HG03558 (cell line): ENCODE data around the gene SYT2.
"Not testable (repeated sequence)": the region's sequence is repeated elsewhere in the genome, so short reads cannot be mapped to it uniquely, and the experiment has no call there.

Experiments used
- ATAC-seq: cut with Tn5 transposase; IDR thresholded peaks from one replicate; pipeline ENCODE4 v1.9.1; 2021; ENCODE audit warnings: moderate number of reproducible peaks; ENCODE audit not compliant: unreplicated experiment; ENCODE audit errors: extremely low read depth

The SYT2 gene

DNA sequence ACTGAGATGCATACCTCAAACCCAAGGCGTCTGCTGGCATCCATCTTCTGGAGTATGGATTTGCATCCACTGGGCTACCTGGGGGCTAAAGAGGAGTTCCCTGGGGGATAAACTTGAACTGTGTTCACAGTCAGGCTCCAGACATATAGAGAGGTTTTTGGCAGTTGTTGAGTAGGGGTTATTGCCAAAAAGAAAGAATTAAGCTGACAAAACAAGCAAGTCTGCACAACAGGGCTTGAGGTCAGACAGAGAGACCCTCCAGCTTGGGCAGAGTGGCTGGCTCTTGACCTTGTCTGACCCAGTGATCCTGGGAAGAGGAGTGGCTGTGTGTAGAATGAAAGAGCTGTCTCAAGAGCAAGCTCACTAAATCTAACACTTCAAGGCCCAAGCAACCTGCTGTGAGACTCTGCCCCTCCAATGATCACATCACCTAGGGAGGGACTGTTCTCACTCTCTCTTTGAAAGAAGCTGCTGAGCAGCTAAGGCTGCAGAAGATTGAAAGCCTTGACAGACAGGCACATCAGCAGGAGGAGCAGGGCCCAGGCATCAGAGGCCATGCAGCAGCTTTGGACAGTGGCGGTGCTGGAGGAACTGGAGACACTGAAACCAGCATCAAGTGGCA, 61.5 kb downstream of the SYT2 start:
- ATAC-seq, result no peak

DNA sequence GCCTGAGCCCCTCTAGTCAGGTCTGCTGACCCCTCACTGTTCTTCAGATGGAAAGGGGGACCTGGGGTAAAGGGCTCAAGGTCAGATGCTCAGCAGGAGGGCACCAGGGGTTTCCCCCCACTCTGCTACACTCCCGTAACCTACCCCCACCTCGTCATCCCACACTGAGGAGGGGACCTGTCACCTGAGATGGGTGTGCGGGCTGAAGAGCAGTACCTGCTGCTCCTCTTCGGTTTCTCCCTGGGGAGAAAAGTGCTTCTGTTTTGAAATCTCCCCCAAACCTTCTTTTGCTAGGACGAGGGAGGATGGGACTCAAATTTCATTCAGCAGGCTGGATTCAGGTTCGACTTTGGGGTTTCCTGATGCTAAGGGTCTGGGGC, 65.2 kb downstream of the SYT2 start:
- ATAC-seq, result no peak

DNA sequence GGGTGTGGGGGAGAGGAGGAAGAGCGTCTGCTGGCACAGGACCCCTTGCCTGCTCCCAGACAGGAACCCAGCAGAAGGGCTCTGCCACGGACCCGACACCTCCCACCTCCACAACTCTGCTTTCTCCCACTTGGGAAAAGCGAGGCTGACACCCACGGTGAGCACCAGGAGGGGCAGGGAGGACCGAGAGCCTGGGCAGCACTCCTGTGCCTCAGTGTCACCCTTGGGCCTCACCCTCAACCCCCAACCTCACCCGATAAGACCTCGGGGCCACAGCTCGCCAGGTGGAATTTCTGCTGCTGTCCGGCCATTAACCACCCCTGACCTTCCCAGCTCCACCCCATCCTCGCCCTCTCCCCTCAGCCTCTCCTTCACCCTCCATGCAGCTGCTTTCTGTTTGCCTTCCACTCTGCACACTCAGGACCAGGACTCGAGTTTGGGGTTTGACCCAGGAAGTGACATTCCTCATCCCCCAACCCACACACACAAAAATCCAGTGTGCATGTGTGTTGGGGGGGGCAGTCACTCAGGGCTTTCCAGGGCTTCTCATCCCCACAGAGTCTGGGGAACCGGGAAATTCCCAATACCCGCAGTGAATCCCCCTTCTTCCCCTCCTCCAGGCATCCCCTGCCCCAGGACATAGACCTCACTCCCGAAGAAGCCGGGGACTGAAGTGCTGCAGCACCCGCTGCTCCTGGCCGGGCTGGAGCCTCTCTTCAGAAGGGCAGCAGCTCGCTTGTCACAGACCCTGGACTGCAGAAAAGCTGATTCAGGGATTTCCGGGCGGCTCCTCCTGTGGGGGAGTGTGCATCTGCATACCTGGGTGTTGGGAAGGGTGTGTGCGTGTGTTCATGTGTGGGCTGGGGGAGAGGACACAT, 65.8 kb downstream of the SYT2 start:
- no peak for ATAC-seq

DNA sequence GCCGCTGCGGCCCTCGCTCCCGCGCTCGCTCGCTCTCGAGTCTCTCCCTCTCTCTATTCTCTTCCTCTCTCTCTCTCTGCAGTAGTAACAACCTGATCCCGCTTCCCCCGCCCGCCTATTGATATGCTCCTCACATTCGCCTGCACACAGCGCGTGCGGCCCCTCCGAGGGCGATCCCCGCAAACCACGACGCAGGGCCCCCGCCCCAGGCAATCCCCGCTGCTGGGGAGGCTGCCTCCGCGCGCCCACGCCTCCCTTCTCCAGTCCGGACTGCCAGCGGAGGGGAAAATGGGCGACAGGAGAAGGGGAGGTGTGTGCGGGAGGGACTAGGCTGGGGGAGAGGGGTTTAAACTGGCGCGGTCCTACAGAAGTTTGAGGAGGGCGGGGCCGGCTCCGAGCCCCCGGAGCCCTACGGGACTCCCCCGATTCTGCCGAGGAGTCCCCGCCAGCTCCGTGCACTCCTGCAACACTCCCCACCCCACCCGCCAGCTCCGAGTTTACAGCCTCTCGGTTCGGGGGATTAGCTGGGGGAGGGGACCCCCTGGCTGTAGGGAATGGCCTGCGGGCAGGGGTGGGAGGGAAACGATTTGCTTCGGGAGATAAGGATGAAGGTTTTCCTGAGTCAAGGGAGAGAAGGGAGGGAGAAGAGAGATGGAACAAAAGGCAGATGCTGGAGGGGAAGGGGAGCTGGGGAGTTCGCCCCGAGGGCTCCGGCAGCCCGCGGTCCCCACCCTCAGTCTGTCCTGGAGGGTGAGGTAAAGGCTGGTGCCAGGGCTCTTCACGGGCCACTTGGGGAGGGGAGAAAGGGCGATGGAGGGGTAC, 66.6 kb downstream of the SYT2 start:
- no peak for ATAC-seq

DNA sequence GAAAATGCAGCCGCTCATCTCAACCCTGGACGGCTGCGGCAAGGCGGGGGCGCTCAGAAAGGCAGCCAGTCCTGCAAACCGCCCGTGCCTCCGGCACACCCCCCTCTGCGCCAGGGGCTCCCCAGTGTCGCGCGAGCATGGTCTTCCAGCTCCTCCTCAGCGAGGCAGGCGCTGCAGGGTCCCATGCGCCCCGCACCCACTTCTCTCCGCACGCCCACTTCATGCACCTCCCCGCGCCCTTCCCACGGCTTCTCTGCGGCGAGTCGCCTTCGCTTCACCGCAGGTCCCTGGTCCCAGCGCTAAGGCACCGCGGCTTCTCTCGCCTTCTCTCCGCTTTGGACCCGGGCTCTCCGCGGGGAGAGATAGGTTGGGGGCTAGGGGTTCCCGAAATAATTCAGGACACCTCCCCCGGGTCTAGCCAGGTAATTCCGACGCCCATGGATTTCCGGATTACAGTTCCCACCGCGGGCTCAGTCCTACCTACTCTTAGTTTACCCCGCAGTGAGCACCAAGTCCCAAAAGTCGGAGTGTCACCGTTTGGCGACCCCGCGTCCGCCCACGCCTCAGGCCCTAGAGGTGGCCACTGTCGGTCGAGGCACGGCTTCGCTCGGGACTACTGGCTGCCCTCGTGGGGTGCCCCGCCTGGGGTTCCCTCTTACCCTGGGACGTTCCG, 67.5 kb downstream of the SYT2 start:
- no peak for ATAC-seq

DNA sequence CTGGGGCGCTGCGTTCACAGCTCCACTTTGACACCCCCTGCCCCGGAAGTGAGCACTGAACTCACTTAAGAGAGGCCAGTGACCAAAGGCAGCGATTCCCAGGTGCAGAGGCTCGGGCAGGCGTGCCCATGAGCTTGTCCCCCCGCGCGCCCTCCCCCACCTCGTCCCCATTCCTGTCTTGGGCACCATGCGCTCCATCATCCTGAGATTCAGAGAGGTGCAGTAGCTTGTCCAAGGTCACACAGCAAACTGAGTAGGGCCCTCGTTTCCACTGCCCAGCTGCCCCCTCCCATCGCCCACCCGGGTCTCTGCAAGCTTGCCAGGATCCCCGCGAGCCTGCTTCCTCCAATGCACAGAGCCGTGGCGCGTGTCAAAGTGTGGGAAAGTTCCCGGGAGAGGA, 68.0 kb downstream of the SYT2 start:
- ATAC-seq, result no peak

DNA sequence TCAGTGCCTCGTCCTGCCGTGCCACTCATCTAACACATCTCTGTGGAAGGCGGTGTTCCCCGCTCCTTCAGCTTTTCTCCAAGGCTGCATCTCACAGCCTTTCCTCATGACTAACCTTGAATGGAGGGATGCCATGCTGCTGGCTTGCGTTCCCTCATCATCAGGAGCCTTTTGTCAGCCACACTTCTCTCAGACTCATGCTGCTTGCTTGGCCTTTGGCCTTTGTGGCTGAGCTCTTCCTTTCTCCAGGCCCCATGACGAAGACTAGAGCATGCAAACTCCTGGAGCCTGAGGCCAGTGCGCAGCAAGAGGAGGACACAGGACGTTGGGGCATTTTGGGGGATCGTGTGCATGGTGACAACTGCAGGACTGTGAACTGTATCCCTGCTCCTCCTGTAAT, 70.8 kb downstream of the SYT2 start:
- no peak for ATAC-seq

DNA sequence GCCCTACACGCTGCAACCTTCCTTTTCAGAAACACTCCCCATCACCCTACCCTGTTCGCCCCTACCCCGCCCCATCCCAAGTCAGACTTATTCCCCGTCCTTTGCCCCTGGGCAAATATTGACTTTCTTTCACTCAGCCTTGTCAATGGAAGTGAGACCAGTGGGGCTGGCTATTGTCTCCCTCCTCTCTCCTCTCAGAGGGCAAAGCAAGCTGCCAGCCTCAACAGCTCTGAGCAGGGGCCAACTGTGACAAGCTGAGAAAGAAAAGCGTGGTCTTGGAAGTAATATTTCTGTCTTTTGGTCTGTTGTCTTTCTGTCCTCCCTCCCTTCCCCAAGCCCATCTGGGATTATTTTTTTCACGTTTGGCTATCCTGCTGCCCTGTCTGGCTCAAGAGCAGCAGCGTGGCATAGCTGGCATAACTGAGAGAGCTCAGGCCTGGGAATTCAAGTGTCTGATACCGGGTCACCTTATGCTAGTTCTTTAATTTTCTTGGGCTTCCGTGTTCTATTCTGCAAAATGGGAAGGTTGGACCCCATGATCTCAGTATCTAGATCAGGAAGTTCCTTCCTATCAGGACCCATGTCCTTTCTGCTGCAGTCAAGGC, 71.5 kb downstream of the SYT2 start:
- not testable (repeated sequence) for ATAC-seq

DNA sequence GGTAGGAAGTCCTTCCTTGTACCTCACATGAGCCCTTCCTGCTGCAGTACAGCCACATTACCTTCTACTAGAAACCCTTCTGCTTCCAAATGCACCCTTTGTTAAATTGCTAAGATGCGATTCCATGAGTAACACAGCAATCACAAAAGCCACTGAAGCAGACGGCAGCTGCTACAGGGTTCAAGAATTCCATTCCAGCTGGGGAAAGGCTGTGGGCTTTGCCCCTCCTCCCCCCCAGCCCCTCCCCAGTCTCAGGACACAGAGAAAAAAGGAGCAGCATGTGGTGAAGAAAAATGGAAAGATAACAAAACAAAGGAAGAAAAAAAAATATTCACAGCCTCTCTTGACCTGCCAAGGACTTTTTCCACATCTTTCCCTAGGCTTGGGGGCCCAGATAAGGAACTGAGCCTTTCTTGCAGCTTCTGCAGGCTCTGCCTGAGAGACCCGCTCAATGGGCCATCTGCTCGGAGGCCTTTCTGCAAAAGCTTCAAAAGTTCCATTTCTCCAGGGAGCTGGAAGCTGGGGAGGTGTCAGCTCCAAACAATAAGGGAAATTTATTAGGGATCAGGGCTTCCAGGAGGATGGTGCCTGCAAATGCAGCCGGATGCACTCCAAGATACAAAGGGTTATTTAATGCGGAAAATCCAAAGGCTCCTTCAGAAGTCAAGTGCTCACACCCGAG, 72.1 kb downstream of the SYT2 start:
- no peak for ATAC-seq

DNA sequence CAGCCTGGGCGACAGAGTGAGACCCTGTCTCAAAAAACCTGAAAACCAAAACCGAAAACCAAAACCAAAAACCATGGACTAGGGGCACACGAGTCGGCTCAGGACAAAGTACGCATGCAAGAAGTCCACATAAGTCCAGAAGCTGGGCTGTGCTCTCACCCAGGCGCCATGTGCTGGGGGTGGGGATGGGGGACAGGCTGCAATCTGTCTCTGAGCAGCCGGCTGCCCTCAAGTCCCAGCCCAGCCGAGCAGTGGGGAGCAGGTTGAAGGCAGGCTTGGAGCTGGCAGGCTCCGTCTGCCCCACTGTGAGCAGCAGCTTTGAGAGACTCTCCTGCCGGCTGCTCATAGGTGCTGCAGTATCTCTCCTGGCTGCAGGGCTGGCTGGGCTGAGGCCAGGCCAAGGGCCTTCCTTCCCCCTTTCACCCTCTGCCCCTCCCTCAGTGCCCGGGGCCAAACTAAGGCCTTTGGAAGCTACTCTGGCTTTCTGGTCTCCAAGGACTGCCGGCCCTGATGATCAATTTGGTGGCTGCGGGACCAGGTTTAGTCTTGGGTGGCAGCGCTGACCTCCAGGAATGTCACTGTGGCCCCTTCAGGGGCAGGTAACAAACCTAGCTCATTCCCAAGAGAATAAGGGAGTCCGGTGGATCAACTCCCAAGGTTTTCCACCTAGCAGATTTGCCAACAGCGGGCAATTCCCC, 72.8 kb downstream of the SYT2 start:
- ATAC-seq, result not testable (repeated sequence)

DNA sequence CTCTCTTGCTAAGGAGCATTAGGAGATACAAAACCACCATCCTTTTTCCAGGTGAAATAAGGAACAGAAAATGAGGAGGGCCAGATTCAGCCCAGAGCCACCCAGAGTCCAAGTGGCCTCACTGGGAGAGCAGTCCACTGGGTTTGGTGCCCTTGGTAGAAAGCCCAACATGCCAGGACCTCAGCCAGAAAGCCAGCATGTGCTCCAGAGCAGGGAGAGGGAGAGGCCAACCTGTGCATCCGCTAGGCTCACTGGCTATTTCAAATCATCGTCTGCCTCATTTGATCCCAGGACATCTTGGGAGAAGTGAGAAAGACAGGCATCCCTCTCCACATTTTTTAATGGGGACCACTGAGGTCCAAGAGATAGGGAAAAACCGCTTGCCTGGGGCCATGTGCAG, 74.1 kb downstream of the SYT2 start:
- not testable (repeated sequence) for ATAC-seq

DNA sequence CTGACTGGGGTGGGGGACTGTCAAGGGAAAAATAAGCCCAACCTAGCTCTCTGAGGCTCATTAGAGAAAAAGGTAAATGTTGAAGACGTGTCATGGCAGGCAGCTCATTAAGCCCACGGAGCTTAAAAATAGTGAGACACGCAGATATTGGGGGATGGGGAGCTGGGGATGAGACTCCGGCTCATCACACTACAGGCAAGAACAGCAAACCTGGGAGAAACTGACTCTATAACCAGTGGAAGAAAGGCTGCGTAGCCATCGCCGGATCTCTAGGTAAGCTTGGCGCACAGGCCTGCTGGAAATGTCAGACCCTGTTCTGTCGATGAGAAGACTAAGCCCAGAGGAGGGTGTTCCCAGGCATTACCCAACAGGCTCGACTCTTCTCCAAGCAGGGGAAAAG, 78.0 kb downstream of the SYT2 start:
- no peak for ATAC-seq

DNA sequence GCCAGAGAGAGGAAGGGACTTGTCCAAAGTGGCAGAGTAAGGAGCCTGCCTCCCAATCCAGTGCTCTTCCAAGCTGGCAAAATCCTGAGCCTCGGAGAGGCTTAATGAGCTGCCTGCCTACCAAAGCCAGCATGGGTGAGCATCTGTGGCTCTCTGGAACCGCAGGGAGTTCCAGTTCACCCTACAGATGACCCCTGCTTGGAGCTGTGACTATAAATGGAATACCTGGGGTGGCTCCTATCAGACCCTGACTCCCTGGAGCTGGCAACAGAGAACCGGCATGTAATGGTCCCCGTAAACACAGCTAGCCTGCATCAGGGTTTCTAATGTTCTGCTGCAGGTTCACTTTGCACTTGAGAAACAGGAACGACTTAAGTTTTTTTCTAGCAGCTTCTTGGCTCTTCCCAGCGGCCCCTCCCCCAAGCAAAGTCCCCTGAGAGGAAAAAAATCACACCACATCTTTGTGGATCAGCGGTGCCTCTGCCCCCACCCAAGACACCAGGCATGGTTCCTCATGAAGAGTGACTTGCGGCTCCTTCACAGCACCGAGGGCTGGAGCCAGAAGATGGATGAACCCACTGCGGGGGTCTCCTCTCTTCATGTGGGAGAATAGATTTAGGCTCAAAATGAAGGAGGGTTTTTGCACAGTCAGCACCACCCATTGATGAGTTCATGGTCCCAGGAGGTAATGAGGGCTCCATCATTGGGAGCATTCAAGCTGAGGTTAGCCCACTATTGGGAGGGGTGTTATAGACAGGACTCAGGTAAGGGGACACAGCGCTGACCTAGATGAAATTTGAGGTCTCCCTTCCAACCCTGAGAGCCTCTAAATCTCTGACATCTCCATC, 79.0 kb downstream of the SYT2 start:
- ATAC-seq, result no peak

DNA sequence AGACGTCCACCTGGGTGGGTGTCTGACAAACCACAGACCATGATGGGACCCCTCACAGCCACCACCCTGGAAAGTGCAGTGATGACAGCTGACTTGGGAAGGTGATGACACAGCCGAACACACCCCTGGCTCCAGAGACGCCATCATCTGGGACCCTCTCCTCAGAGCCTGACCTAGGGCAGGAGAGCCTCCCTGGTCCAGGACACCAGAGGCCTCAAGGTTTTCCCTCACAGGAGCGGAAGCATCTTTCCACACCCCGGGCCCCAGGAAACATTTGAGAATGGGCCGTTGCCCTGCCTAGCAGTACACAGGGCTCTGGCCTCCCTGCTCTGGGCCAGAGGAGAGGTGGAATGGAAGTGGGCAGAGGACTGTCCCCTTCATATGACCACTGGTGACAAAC, 79.7 kb downstream of the SYT2 start:
- ATAC-seq, result no peak

DNA sequence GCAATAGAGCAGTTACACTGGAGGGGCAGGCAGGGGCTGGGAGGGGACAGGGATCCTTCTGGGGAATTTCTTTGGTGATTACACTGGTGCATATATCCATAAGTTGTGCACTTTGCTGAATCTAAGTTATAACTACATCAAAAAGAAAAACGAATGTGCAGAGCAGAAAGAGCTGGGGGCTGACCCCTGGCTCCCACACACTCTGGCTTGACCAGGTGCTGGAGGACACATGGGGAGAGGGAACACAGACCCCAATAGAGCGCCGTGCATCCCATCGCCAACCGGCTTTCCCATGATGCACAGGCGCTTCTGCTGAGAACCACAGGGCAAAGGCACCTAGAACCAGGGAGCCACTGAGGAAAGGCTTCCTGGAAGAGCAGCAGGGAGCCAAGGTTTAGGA, 80.2 kb downstream of the SYT2 start:
- ATAC-seq, result not testable (repeated sequence)

DNA sequence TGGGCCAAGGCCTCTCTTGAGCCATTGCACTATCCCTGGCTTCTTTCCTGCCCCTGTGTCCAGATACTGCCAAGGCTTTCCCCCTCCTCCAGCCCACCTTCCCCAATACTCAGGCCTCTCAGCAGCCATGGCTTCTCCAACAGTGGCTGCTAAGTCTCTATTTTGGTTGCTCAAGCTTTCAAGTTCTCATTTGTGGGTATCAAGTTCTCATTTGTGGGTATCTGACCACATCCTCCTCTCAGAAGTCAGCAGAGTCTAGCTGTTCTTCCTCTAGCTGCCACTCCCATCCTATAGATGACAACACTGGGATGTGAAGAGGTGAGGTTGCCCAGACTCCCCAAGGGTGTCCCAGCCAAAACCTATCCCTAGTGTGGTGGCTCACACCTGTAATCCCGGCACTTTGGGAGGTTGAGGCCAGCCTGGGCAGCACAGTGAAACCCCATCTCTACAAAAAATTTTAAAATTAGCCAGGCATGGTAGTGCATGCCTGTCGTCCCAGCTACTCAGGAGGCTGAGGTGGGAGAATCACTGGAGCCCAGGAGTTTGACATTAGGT, 80.9 kb downstream of the SYT2 start:
- ATAC-seq, result peak; percentile 46

DNA sequence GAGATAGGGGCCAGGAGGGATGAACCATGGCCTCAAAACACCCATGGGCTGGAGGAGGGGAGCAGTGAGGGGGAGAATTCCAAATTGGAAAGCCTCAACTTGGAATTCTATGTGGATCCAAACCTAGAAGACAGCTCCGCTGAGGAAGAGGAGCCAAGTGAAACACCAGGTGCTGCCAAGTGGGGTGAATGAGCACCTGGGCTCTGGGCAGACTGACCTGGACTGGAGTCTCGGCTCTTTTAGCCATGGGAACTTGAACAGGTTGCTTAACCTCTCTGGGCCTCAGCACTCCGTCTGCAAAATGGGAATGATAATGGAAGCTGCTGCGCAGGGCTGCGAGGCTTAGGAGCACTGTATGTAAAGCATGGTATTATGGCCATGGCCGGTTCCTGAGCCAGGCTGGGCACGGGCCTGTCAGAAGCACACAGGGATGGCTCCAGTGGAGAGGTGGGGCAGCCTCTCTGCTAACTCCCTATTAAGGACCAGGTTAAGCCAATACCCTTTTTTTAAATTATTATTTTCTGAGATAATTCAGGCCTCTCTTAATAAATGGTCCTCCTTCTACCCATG, 81.5 kb downstream of the SYT2 start:
- ATAC-seq, result no peak
